Fibroblast of peridontal ligament (primary cell): ENCODE measurements around the gene ROCK1.
A peak's percentile ranks its signal among the peaks of the same experiment; 100 is the strongest.

Source experiments
- DNase-seq: peaks from one replicate; pipeline ENCODE4 v3.0.0-alpha.2; 2010; ENCODE audit errors: extremely low read depth

The ROCK1 gene

DNA sequence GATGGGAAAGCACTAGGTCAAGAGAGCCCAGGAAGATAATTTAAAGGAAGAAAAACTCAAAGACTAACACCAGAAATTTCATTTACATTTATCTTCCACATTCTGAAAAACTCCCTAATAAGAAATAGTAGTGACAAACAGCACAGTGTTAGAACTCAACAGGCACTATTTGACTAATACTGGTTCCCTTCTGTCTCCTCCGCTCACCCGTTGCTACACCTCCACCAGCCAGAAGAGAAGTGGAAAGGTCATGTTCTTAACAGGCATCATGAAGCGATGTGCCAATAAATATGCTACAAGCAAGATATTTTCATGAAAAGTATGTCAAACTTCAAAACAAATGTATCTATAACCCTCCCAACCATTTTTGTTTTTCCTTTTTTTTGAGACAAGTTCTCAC lies 5.7 kb downstream of the ROCK1 start:
- DNase-seq, result no peak

DNA sequence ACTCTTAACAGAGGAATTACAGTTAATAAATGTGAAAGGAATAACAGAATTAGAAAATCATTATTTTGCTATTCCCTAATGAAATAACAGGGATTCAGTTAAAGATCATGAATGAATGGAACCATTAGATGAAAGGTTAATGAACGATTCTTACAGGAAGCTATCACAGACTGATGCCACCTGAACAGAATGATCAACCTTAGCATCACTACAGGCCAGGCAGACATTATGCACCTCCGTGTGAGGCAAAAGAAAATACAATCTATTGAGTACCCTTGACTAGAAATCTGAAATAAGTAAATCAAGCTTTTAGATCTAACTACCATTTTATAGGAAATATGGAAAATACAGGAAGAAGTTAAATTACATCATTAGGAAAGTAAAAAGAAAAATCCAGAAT lies 10.4 kb downstream of the ROCK1 start:
- DNase-seq, result no peak

DNA sequence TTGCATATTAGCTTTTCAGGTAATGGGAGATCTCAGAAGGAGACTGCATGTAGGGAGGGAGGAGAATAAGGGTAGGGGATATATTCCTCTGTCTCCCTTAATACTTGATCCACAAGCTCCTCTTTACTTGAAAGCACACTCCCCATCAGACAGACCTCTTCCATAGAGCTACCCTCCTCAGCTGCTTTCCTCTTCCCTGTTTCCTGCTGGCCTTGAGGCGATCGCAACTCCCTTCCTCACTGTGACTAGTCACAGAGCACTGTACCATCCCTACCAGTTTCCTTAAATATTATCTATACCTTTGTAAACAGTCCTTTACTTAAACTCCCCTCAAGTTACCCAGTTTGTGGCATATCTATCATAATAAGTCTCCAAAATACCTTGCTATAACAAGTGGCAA lies 10.9 kb downstream of the ROCK1 start:
- DNase-seq, result no peak

DNA sequence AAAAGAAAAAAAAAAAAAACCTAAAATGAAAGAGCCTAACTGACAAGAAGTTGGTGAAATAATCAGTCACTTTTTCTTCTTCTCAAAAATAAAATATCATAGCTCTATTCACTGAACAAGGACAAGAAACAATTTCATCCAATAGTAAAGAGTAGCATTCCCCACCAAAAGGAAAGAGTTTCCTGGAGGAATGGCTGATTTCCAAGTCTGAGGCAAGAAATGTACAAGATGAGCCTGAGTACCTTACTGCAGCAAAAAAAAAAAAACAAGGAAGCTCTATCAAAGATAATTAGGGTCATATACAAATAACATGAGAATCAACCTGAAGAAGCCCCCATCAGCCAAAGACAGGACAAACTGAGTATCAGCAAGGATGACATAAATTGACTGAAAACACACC lies 11.5 kb downstream of the ROCK1 start:
- peak; percentile 37 for DNase-seq

DNA sequence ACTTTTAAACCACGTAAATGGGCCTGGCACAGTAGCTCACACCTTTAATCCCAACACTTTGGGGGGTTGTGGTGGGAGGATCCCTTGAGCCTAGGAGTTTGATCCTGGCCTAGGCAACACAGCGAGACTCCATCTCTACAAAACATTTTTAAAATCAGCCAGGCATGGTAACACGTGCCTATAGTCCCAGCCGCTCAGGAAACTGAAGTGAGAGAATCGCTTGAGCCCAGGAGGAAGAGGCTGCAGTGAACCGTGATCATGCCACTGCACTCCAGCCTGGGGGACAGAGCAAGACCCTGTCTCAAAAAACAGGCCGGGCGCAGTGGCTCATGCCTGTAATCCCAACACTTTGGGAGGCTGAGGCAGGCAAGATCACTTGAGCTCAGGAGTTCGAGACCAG lies 12.2 kb downstream of the ROCK1 start:
- DNase-seq, result no peak

DNA sequence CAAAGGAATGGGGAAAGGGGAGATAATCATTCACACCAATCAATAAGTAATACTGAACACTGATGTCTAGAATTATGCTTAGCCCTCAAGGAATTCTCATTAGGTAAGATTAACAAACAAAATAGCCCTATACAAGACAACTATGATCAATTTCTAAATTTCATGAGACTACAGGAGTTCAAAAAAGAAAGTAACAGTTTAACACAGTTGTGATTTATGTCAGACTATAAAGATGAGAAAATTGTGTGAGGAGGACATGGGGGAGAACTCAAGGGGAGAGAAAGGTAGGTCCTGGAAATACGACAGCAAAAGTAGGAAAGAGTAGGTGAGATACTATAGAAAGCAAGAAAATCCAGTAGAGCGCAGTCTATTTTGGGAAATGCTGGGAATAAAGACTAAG lies 14.9 kb downstream of the ROCK1 start:
- no peak for DNase-seq

DNA sequence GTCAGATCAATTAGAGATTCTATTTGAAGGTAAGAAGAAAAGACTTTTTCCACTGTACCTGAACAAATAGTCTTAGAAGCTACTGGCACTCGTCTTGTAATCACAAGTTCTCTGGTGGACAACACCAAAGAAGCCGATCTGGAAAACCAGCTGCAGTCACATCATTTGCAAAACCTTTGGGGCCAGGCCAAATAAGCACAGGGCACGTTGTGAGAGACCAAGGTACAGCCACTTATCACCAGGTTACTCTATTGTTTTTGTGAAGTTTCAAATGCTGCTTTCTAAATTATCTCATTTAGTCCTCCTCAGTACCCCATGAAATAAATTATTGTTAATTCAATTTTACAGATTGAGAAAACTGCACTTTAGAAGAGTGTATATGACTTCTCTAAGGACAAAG lies 18.5 kb downstream of the ROCK1 start:
- no peak for DNase-seq

DNA sequence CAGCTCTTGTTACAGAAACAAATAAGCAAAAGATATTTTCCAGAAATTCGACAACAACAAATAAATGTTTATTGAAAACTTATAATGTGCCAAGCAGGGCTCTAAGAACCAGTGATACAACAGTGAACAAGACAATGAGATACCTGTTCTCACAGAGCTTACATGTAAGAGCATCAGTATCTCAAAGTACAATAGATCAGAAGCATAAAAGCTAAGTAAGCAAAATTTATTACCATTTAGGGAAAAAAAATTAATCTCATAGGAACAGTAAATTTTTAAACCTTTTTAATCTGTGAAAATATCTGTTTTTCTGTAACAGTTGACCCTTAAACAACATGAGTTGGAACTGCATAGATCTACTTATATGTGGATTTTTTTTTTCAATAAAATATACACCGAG lies 20.9 kb downstream of the ROCK1 start:
- no peak for DNase-seq

DNA sequence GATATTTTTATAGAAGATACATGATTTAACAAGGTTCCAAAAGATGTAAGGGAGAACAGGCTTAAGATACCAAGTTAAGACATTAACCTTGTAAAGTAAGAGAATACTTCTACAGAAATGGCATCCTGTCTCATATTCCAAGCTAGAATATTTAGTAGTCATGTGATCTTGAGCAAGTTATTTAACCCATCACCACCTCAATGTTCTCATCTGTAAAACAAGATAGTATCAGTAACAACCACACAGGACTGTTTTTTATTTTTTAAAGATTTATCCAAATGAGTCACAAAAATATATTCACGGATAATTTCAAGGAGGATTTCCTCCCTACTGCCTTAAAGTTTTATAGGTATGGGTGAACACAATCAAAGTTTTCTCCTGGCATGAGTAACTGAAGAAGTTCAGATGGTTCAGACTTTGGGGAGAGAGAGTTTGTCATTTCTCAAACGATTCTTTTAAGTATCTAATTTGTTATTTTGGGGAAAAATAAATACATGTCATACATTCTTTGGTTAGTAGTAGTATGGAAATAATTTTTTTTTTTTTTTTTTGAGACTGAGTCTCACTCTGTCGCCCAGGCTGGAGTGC lies 25.9 kb downstream of the ROCK1 start:
- no peak for DNase-seq

DNA sequence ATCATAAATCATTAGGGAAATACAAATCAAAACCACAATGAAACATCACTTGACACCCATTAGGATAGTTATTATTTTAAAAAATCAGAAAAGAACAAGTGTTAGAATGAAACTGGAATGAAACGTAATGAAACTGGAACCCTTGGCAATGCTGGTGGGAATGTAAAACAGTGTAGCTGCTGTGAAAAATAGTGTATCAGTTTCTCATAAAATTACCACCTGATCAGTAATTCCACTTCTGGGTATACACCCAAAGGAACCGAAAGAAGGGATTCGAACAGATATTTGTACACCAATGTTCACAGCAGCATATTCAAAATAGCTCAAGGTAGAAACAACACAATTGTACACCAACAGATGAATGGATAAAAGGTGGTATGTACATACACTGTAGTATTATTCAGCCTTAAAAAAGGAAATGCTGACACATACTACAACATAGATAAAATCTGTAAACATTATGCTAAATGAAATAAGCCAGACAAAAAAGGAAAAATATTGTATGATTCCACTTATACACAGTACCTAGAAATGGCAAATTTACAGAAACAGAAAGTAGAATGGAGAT lies 27.0 kb downstream of the ROCK1 start:
- DNase-seq, result no peak

DNA sequence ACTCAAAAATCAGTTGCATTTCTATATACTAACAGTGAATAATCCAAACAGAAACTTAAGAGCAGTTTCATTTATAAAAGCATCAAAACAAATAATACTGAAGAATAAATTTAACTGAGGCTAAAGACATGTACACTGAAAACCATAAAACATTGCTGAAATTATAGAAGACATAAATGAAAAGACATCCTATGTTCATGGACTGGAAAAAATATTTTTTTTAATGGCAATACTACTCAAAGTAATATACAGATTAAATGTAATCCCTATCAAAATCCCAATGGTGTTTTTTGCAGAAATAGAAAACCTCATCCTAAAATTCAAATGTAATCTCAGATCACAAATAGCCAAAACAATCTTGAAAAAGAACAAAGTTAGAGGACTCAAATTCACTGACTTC lies 28.6 kb downstream of the ROCK1 start:
- no peak for DNase-seq

DNA sequence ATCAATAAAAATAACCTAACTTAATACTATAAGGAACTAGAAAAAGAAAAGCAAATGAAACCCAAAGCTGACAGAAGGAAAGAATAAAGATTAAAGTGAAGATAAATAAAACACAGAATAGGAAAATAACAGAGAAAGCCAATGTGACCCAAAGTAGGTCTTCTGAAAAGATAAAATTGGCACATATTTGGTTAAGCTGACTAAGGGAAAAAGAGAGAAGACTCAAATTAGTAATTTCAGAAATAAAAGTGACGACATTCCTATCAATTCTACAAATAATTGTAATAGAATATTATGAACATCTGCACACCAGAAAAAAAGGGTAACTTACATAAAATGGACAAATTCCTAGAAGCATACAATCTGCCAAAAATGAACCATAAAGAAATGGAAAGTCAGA lies 30.2 kb downstream of the ROCK1 start:
- no peak for DNase-seq

DNA sequence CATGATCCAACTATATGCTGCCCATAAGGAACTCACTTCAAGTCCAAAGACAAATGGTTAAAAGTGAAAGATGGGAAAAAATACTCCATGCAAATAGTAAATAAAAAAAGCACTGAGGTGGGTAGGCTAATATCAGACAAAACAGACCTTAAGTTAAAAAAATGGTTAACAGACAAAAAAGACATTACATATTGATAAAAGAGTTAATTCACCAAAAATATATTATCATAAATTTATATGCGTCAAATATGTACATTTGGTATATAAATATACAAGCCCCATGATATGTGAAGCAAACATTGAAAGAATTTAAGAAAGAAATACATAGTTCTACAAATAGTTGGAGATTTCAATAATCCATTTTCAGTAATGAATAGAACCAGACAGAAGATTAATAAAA lies 31.0 kb downstream of the ROCK1 start:
- no peak for DNase-seq

DNA sequence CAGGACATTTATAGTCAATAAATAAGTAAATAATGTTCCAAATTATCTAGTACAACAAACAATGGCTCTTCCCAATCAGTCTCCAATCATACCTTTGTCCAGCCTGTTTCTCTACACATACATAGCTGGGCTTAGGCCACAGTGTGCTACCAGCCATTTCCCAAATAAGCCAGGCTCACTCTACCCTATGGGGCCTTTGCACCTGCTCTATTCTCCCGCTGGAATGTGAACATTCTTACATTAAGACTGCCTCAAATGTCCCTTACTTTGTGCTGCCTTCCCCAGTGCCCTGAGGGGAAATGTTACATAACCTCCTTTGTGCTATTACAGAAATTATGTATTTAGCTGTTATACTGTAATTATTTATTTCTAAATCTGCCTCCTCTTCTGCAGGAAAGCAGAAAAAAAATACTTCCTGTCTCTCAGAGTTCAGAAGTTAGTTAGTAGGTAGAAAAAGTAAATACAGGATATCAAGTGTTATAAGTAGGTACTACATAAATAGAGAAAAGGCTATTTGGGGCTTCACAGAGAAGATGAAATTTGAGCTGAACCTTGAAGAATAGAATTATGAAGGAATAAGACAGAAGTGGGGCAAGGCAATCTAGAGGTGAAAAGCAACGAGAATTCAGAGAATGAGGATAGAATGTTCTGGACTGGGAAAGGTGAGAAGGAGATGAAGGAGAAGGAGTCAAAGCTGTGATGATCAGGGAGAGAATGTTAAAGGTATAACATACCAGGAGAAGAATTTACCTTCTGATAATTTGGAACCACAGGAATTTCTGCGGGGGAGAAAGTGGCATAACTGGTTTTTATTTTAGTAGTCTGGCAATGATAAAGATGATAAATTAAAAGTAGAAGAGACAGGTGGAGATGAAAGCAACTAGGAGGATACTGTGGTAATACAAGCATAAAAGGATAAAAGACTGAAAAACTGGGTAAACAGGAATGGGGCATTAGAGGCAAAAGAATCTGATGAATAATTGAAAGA lies 37.0 kb downstream of the ROCK1 start:
- no peak for DNase-seq

DNA sequence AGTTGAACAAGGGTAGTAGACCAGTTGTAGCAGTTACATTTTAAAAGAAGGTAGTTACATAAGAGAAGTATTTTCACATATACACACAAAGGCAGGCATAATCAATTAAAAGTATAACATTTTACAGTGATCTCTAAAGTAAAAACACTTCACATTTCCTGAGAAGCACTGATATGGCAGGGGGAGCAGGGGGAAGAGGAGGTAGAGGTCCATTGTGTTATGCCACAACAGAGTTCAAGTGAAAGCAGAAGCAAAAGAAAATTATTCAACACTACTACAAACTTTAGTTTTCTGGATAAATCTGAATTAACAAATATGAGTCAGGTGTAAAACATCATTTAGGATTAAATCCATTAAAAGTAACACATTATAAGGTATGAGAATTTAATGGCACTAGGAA lies 38.4 kb downstream of the ROCK1 start:
- no peak for DNase-seq

DNA sequence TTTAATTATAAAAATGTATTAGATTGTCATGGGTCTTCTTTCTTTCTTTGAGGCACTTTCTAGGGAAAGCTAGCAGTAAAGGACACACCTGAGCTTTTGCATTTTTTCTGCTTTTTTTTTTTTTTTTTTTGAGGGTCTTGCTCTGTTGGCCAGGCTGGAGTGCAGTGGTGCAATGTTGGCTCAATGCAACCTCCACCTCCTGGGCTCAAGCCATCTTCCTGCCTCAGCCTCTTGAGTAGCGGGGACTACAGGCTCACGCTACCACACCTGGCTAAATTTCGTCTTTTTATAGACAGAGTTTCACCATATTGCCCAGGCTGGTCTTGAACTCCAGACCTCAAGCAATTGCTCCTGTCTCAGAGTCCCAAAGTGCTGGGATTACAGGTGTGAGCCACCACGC lies 40.5 kb downstream of the ROCK1 start:
- no peak for DNase-seq

DNA sequence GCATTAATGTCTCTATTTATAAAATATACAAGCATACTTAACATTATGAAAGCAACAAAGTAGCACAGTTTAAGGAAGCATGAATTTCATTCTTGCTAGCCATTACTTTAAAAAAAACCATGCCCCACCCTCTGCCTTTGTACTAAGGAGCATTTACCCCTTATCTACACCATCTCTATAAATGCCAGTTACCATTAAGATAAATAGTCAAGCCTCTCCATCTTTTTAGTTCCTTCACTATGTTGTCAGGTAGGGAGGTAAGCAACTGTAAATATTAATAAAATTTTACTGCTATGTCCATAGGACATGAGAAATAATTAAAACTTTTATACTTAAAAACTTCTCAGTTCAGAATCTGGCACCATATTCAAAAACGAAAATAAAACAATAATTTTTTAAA lies 42.1 kb downstream of the ROCK1 start:
- no peak for DNase-seq

DNA sequence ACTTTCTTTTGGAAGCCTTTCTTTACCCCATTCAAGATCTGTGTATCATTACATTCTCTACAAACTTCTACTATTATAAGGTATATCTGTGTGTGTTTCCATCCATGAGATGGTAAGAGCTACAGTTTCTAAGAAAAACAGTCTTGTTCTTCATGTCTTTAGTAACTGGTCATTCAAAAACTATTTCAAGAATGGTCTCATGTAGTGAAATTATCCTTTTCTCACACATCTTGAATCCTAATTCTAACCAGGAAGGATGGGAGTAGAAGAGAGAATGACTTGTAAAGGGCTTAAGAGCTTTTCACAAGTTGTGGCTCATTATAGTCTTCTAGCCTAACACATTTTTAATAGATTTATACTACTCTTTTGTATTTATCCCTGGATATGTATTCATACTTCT lies 47.3 kb downstream of the ROCK1 start:
- peak; percentile 29 for DNase-seq

DNA sequence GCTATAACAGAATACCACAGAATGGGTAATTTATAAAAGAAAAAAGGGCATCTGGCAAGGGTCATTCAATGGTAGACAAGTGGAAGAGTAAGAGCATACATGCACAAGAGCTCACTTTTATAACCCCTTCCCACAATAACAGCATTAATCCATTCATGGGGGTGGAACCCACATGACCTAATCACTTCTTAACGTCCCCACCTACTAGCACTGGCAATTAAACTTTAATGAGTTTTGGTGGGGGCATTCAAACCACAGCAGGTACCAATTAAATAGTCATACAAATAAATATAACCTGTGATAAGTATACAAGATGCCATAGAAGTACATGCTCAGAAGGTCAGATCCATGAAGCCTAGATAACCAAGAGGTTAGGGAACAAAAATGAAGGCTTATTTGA lies 48.6 kb downstream of the ROCK1 start:
- no peak for DNase-seq

DNA sequence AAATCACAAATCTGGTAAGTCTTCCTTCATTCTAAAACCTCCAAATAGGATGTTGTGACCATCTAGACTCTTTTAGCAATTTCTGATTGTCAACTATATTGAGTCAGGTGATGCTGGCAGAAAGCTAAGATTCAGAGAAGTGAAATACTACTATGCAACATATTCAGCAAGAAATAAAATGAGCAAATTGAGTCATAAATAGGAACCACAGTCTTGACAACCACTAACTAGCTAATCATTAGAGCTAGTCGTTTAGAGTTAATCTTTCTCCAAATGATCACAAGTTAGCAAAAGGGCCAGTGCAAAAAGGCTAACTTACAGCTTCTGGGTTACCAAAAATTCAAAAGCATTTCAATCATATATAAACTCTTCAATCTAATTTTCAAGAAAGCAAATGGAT lies 54.5 kb downstream of the ROCK1 start:
- DNase-seq, result no peak

DNA sequence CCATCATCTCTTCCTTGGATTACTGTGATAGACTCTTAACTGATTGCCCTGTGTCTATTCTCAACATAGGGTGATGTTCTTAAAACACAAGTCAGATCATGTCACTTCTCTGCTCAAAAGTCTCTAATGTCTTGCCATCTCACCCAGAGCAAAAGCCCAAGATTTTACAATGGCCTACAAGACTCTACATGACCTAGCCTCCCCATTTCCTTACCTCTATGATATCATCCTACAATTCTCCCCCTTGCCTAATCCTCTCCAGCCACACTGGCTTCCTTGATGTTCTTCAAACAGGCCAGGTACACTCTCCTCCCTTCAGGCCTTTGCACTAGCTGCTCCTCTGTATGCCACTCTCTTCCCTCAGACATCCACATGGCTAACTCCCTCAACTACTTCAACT lies 55.1 kb downstream of the ROCK1 start:
- DNase-seq, result no peak

DNA sequence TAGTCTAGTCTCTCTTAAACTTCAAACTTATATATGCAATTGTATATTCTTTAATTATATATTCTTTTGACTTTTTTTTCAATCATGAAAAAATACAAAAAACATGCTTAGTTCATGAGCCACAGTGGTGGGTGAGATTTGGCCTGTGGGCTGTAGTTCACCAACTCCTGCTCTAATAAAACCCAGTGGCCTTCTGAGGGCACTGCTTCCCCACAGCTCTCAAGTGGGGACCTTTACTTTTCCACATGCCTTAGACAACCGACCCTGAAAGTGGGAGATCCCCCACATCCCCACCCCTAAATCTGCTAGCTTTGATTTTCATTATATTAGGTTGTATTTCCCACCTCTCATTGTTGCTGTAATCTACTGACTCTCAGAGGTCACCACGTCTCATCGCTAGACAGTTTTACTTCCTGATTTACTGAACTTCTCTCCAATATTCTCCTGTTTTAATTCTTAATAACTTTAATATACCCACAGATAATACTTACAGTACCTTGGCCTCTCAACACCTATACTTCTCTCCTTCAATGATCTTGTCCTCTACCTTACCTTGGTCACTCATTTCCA lies 57.3 kb downstream of the ROCK1 start:
- no peak for DNase-seq

DNA sequence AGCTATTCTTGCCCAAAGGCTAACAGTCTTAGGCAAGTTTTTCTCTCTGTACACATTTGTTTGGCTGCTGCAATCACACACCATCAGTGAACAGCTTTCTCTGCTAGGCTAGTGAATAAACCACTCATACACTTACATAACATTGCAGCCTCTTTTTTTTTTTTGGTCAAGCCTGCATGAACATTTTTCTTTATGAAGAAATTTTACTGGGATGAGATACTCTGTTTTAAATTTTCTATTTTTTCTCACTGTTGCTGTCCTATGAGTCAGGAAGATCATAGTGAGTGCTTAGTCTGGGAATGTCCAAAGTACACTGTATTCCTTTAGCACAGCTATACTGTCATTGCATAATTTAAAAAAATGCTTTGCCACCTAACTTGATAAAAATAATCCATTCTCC lies 58.5 kb downstream of the ROCK1 start:
- DNase-seq, result peak; percentile 94
